GM06990 (cell line): ENCODE measurements around the gene ABHD17A.
"Not testable (repeated sequence)": the region's sequence is repeated elsewhere in the genome, so short reads cannot be mapped to it uniquely, and the experiment has no call there.

Experiments
- DNase-seq: peaks from one replicate; pipeline ENCODE4 v3.0.0-alpha.2; 2011; ENCODE audit not compliant: insufficient read length; ENCODE audit errors: extremely low read depth
- H3K27me3 ChIP-seq: replicated peaks from 2 replicates; pipeline ENCODE4 v1.6.0; 2011; ENCODE audit warnings: low read length; ENCODE audit not compliant: control insufficient read depth, insufficient read depth
- H3K36me3 ChIP-seq: 2 replicates; pipeline ENCODE4 v1.5.1; 2011; ENCODE audit warnings: low read length; ENCODE audit not compliant: control insufficient read depth, insufficient read depth
- H3K4me3 ChIP-seq: replicated peaks from 2 replicates; pipeline ENCODE4 v1.5.1; 2011; ENCODE audit warnings: low read depth, mild to moderate bottlenecking, control low read depth, low read length
- TF ChIP-seq, protein P1 (sequence below): IDR thresholded peaks from 2 replicates; pipeline ENCODE4 v1.5.1; 2011; ENCODE audit warnings: low read length, control low read depth, mild to moderate bottlenecking, inconsistent platforms; ENCODE audit not compliant: insufficient read depth, poor library complexity, severe bottlenecking

The ABHD17A gene

DNA sequence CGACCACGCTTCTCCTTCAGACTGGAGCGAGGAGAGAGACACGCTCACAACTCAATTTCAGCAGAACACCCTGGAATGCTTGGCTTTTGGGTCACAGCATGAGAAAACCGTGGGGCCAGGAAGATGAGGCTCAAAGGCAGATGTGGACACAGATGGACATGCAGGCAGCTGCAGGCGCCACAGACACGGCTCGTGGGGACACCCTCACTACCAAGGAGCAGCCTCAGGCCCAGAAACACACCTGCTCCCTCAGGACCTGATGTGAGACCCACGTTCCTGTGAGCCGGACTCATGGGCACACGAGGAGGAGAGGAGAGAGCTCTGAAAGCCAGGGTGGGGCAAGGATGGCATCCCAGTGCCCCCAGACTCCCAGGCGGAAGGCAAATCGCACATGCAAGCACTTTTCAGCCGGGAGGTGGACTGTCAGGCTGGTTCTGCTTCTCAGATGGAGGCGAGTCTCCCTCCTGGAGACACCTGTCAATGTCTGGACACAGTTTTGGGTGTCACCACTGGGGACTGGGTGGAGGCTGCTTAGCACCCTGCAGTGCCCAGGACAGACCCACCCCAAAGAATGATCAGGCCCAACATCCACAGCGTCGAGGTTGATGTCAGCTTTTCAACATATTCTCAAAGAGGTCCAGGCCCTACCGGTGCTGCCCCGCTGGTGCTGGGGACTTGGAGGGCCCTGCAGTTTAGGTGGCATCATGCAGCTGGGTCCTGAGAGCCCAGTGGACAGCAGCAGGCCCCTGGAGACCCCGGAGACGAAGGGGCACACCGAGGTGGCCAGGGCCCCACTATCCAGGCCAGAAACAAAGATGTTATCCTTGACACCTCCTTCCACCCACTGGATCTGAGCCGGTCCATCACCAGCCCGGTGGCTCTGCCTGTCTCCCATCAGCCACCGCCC is 2.3 kb downstream of the ABHD17A start:
- TF ChIP-seq, protein P1, sequence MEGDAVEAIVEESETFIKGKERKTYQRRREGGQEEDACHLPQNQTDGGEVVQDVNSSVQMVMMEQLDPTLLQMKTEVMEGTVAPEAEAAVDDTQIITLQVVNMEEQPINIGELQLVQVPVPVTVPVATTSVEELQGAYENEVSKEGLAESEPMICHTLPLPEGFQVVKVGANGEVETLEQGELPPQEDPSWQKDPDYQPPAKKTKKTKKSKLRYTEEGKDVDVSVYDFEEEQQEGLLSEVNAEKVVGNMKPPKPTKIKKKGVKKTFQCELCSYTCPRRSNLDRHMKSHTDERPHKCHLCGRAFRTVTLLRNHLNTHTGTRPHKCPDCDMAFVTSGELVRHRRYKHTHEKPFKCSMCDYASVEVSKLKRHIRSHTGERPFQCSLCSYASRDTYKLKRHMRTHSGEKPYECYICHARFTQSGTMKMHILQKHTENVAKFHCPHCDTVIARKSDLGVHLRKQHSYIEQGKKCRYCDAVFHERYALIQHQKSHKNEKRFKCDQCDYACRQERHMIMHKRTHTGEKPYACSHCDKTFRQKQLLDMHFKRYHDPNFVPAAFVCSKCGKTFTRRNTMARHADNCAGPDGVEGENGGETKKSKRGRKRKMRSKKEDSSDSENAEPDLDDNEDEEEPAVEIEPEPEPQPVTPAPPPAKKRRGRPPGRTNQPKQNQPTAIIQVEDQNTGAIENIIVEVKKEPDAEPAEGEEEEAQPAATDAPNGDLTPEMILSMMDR, result no peak
- H3K27me3 ChIP-seq, result no peaks in the 10 kb centered on the region
- peaks cover 6% of the 10 kb centered on the region for H3K36me3 ChIP-seq
- DNase-seq, result no peak
- H3K4me3 ChIP-seq, result peak overlapping the region; percentile 78

GRCh38 chr19:1882089-1882785 is 3.1 kb downstream of the ABHD17A start:
- TF ChIP-seq, protein P1, result no peak
- H3K27me3 ChIP-seq, result no peaks in the 10 kb centered on the region
- H3K36me3 ChIP-seq, result peaks cover 6% of the 10 kb centered on the region
- H3K4me3 ChIP-seq, result no peak overlapping the region; the same call in 1 of the 2 replicates
- DNase-seq, result no peak

DNA sequence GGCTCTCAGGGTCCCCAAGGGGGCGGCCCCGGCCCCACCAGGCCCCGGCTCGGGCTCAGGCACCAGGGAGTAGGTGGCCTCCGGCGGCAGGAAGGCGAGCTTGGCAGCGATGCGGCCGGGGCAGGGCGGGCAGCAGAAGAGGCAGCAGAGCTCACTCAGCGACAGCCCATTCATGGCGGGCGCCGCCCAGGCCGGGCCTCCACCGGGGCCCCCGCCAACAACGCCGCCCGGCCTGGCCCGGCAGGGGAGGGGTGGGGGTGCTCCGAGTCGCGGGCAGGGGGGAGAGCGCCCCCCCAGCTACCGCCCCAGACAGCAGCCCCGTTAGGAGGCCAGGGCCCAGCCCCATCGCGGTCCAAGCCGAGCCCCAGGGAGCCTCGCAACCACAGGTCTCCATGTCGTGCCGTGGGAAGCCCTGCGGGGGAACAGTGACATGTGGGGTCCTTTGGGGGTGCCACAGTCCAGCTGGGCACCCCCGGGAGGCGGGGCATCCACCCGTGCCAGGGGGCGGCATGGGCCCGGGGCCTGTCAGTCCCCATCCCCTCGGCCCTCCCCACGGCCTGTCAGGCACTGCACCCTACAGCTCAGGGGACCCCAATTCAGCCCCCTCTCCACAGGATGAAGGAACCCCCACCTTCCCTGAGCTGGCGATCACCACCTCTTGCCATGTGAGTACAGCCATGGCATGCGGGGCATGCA is 3.8 kb downstream of the ABHD17A start:
- H3K4me3 ChIP-seq, H3K27me3 ChIP-seq, DNase-seq, H3K36me3 ChIP-seq: not testable (repeated sequence)

- peaks cover 6% of the 10 kb centered on the region for H3K36me3 ChIP-seq
- H3K27me3 ChIP-seq, result no peaks in the 10 kb centered on the region
- DNase-seq, result no peak
- TF ChIP-seq, protein P1, result no peak
- H3K4me3 ChIP-seq, result no peak overlapping the region
These were observed 4.5 kb downstream of the ABHD17A start for GRCh38 chr19:1880611-1881392.

GRCh38 chr19:1879982-1880381 is 5.3 kb downstream of the ABHD17A start:
- not testable (repeated sequence) for H3K36me3 ChIP-seq, DNase-seq, H3K27me3 ChIP-seq, H3K4me3 ChIP-seq

GRCh38 chr19:1878583-1878982 is 6.7 kb downstream of the ABHD17A start:
- H3K4me3 ChIP-seq, DNase-seq, H3K27me3 ChIP-seq, H3K36me3 ChIP-seq: not testable (repeated sequence)

DNA sequence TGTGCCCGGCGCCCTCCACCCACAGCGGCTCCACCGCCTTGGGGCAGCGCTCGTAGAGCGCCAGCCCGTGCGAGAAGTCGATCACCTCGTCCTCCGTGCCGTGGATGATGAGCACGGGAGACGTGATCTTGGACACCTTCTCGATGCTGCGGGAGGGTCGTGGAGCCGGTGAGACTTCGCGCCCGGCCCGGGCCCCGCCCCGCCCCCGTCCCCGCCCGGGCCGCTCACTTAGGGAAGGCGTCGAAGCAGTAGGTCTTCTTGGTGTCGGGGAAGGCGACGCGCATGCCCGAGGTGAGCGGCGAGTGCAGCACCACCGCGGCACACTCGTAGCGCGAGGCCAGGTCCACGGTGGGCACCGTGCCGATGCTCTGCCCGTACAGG is 8.0 kb downstream of the ABHD17A start:
- not testable (repeated sequence) for DNase-seq, H3K27me3 ChIP-seq, H3K4me3 ChIP-seq
- peaks cover 13% of the 10 kb centered on the region for H3K36me3 ChIP-seq

- H3K27me3 ChIP-seq, DNase-seq: not testable (repeated sequence)
- Histone ChIP-seq H3K4me3 (peak overlapping the region; percentile 85), H3K36me3 (peaks cover 13% of the 10 kb centered on the region)
These were observed 8.6 kb downstream of the ABHD17A start for GRCh38 chr19:1876496-1877279.
